ENCODE data around the gene SLC37A4. TPM values are rescaled to one million over a fixed set of nuclear protein-coding genes. Genes with fewer than 3 reads are reported as not detected.

The SLC37A4 gene
- polyA plus RNA-seq, 1 donor (not counting 4 experiments of a cell fraction or from before 2014, with no cell fraction given): 20.2 TPM

- TF ChIP-seq EZH2 (IDR thresholded peaks at IDR 0.05; ENCODE audit: low read length) (no peak), CTCF (optimal IDR thresholded peaks at IDR 0.05 in 1 of 3, IDR thresholded peaks at IDR 0.05 in 1 of 3, conservative IDR thresholded peaks at IDR 0.05 in 1 of 3; ENCODE audit: extremely low read depth in 1 of 3, insufficient read depth in 2 of 3, low read length in 3 of 3) (no peak)
- Histone ChIP-seq H4K20me1 (ENCODE audit: control insufficient read depth, extremely low read depth, insufficient read depth, low read length) (no peaks in the 10 kb centered on the region), H3K36me3 (ENCODE audit: control insufficient read depth in 2 of 2, extremely low read depth in 1 of 2, insufficient read depth in 2 of 2, low read length in 2 of 2) (peaks cover 24 to 40% of the 10 kb centered on the region in 2 experiments), H3K27ac (ENCODE audit: control insufficient read depth, insufficient read depth, low read length) (no peak overlapping the region), H3K4me3 (ENCODE audit: control insufficient read depth in 2 of 3, extremely low read depth in 1 of 3, insufficient read depth in 2 of 3, low read depth in 1 of 3, low read length in 3 of 3) (no peak overlapping the region), H2AFZ (ENCODE audit: control insufficient read depth, low read length) (no peak overlapping the region), H3K9me3 (ENCODE audit: control insufficient read depth, low read depth, low read length) (no peaks in the 10 kb centered on the region), H3K4me1 (ENCODE audit: control insufficient read depth, extremely low read depth, insufficient read depth, low read length) (peaks cover 14% of the 10 kb centered on the region), H3K79me2 (ENCODE audit: control insufficient read depth, insufficient read depth, low read length) (peaks cover 9% of the 10 kb centered on the region), H3K27me3 (ENCODE audit: control insufficient read depth, extremely low read depth, insufficient read depth, low read length) (no peaks in the 10 kb centered on the region), H3K9ac (ENCODE audit: control insufficient read depth, extremely low read depth, insufficient read depth, low read length) (no peak overlapping the region), H3K9me1 (ENCODE audit: control insufficient read depth, extremely low read depth, insufficient read depth, low read length) (no peaks in the 10 kb centered on the region), H3K4me2 (ENCODE audit: control insufficient read depth, extremely low read depth, insufficient read depth, low read depth, low read length) (no peak overlapping the region)
- dilution Hi-C loops (cut with MboI; ENCODE audit: extremely low pct_ligation_motif_present, low sequenced_read_pairs): no loop called here
- FAIRE-seq (no peak), DNase-seq (ENCODE audit: low read depth, low spot score) (no peak)
Measured at GRCh38 chr11:119027561-119028345, 2.9 kb downstream of the SLC37A4 start.

- Histone ChIP-seq H3K4me1 (ENCODE audit: control insufficient read depth, extremely low read depth, insufficient read depth, low read length) (peaks cover 14% of the 10 kb centered on the region), H3K4me3 (ENCODE audit: control insufficient read depth in 2 of 3, extremely low read depth in 1 of 3, insufficient read depth in 2 of 3, low read depth in 1 of 3, low read length in 3 of 3) (no peak overlapping the region), H3K79me2 (ENCODE audit: control insufficient read depth, insufficient read depth, low read length) (peaks cover 9% of the 10 kb centered on the region), H3K9ac (ENCODE audit: control insufficient read depth, extremely low read depth, insufficient read depth, low read length) (no peak overlapping the region), H3K36me3 (ENCODE audit: control insufficient read depth in 2 of 2, extremely low read depth in 1 of 2, insufficient read depth in 2 of 2, low read length in 2 of 2) (peaks cover 24 to 40% of the 10 kb centered on the region in 2 experiments), H3K27me3 (ENCODE audit: control insufficient read depth, extremely low read depth, insufficient read depth, low read length) (no peaks in the 10 kb centered on the region), H4K20me1 (ENCODE audit: control insufficient read depth, extremely low read depth, insufficient read depth, low read length) (no peaks in the 10 kb centered on the region), H3K9me1 (ENCODE audit: control insufficient read depth, extremely low read depth, insufficient read depth, low read length) (no peaks in the 10 kb centered on the region), H3K4me2 (ENCODE audit: control insufficient read depth, extremely low read depth, insufficient read depth, low read depth, low read length) (no peak overlapping the region), H2AFZ (ENCODE audit: control insufficient read depth, low read length) (no peak overlapping the region), H3K27ac (ENCODE audit: control insufficient read depth, insufficient read depth, low read length) (no peak overlapping the region), H3K9me3 (ENCODE audit: control insufficient read depth, low read depth, low read length) (no peaks in the 10 kb centered on the region)
- no peak for TF ChIP-seq EZH2 (IDR thresholded peaks at IDR 0.05; ENCODE audit: low read length)
- no peak for TF ChIP-seq CTCF (optimal IDR thresholded peaks at IDR 0.05 in 1 of 3, IDR thresholded peaks at IDR 0.05 in 1 of 3, conservative IDR thresholded peaks at IDR 0.05 in 1 of 3; ENCODE audit: extremely low read depth in 1 of 3, insufficient read depth in 2 of 3, low read length in 3 of 3)
- dilution Hi-C loops (cut with MboI; ENCODE audit: extremely low pct_ligation_motif_present, low sequenced_read_pairs): no loop called here
- FAIRE-seq (no peak), DNase-seq (ENCODE audit: low read depth, low spot score) (no peak)
Measured at GRCh38 chr11:119026970-119027369, 3.7 kb downstream of the SLC37A4 start.
